HG02571 (cell line): ENCODE results near the gene ABHD5.

ENCODE experiments used
- ATAC-seq: cut with Tn5 transposase; IDR thresholded peaks from one replicate; pipeline ENCODE4 v1.9.1; 2021; ENCODE audit warnings: mild to moderate bottlenecking, moderate library complexity; ENCODE audit not compliant: unreplicated experiment

ABHD5 gene

GRCh38 chr3:43773273-43774094 lies 82.7 kb downstream of the ABHD5 start:
- no peak for ATAC-seq

- ATAC-seq = no peak
Observed at GRCh38 chr3:43774799-43775198, 84.1 kb downstream of the ABHD5 start.

GRCh38 chr3:43776101-43776500 lies 85.4 kb downstream of the ABHD5 start:
- ATAC-seq = no peak

GRCh38 chr3:43779850-43780249 lies 89.1 kb downstream of the ABHD5 start:
- no peak for ATAC-seq

GRCh38 chr3:43782541-43782940 lies 91.8 kb downstream of the ABHD5 start:
- no peak for ATAC-seq
